Effector memory CD4-positive, alpha-beta T cell (primary cell): Measurements from ENCODE around the gene ID3.

Source experiments
- DNase-seq, 3 donors: peaks; one replicate each; pipeline ENCODE4 v3.0.0-alpha.2; 2020
- H3K27ac ChIP-seq: 2 replicates; pipeline ENCODE4 v1.7.0; 2013; ENCODE audit warnings: mild to moderate bottlenecking, low read length, moderate library complexity; ENCODE audit not compliant: insufficient read depth, poor library complexity, severe bottlenecking
- H3K27me3 ChIP-seq: replicated peaks from 2 replicates; pipeline ENCODE4 v1.7.0; 2013; ENCODE audit warnings: mild to moderate bottlenecking, low read length; ENCODE audit not compliant: insufficient read depth, control insufficient read depth, poor library complexity, severe bottlenecking
- H3K36me3 ChIP-seq: 2 replicates; pipeline ENCODE4 v1.7.0; 2013; ENCODE audit warnings: mild to moderate bottlenecking, low read length, moderate library complexity; ENCODE audit not compliant: control insufficient read depth, insufficient read depth
- H3K4me1 ChIP-seq: 2 replicates; pipeline ENCODE4 v1.7.0; 2013; ENCODE audit warnings: low read length, mild to moderate bottlenecking; ENCODE audit not compliant: control insufficient read depth, insufficient read depth, poor library complexity, severe bottlenecking
- H3K4me3 ChIP-seq: 2 replicates; pipeline ENCODE4 v1.7.0; 2013; ENCODE audit warnings: low read length, low read depth, mild to moderate bottlenecking; ENCODE audit not compliant: insufficient read depth, poor library complexity, severe bottlenecking
- H3K9me3 ChIP-seq: 2 replicates; pipeline ENCODE4 v1.7.0; 2013; ENCODE audit warnings: mild to moderate bottlenecking, low read length, moderate library complexity; ENCODE audit not compliant: control insufficient read depth

The ID3 gene

GRCh38 chr1:23596382-23597358, 37.4 kb upstream of the ID3 start:
- H3K27ac ChIP-seq = no peak overlapping the region
- H3K36me3 ChIP-seq = no peaks in the 10 kb centered on the region
- H3K4me1 ChIP-seq = peaks cover 81% of the 10 kb centered on the region

DNA sequence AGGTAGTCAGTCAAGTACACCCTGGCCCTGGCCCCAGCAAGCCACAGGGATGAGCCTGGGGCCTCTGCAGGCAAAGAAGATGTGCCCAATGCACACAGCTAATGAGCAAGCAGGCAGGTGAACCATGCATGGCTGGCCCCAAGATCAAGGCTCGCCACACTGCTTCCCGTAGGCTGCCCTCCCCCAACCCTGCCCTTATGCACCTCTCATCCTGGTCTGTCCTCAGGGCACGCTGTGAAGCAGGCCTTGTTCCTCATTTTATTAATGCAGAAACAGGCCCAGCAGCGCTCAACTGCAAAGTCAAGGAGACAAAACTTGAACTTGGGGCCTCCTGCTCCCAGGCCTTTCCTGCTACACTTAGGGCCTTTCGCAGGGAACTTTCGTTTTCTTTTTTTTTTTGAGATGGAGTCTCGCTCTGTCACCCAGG, 35.6 kb upstream of the ID3 start:
- H3K9me3 ChIP-seq = no peaks in the 10 kb centered on the region
- H3K4me3 ChIP-seq = no peak overlapping the region
- H3K4me1 ChIP-seq = peaks cover 69% of the 10 kb centered on the region
- DNase-seq = no peak
- no peaks in the 10 kb centered on the region for H3K36me3 ChIP-seq
- H3K27ac ChIP-seq = no peak overlapping the region
- H3K27me3 ChIP-seq = no peaks in the 10 kb centered on the region

More at GRCh38 chr1:23596382-23597358, 37.4 kb upstream of the ID3 start:
- no peak for DNase-seq
- Histone ChIP-seq H3K9me3 (no peaks in the 10 kb centered on the region), H3K27me3 (no peaks in the 10 kb centered on the region), H3K4me3 (no peak overlapping the region)

- no peaks in the 10 kb centered on the region for H3K27me3 ChIP-seq
- H3K4me3 ChIP-seq = no peak overlapping the region
- no peak overlapping the region for H3K27ac ChIP-seq
- H3K9me3 ChIP-seq = no peaks in the 10 kb centered on the region
- H3K4me1 ChIP-seq = peaks cover 67% of the 10 kb centered on the region
- DNase-seq = no peak
- no peaks in the 10 kb centered on the region for H3K36me3 ChIP-seq
These were observed 35.0 kb upstream of the ID3 start for GRCh38 chr1:23594149-23594907.

- DNase-seq = no peak
- Histone ChIP-seq H3K27ac (no peak overlapping the region), H3K9me3 (no peaks in the 10 kb centered on the region), H3K4me1 (peaks cover 60% of the 10 kb centered on the region), H3K4me3 (no peak overlapping the region), H3K36me3 (no peaks in the 10 kb centered on the region), H3K27me3 (no peaks in the 10 kb centered on the region)
These were observed 34.4 kb upstream of the ID3 start for GRCh38 chr1:23593556-23594148.

DNA sequence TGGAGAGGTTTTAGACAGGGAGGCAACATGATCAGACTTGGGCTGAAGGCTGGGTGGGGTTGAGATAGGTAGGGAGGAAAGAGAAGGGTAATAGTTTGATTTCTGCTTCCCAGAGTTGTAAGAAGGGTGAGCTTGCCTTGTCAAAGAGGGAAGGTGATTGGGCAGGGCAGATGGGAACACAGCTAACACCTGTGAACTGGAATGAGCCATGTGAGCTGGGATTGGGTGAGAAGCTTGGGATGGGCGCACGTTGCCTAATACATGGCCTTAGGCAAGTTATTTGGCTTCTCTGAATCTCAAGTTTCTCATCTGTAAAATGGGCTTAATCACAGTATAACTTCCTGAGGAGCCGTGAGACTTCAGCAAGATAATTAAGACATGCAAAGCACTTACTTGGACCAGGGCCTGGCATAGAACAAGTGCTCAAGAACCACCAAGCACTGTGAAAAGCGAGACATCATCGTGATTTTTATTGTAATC, 33.8 kb upstream of the ID3 start:
- H3K4me1 ChIP-seq = peaks cover 54% of the 10 kb centered on the region
- H3K4me3 ChIP-seq = no peak overlapping the region
- no peak overlapping the region for H3K27ac ChIP-seq
- no peak for DNase-seq
- no peaks in the 10 kb centered on the region for H3K36me3 ChIP-seq
- no peaks in the 10 kb centered on the region for H3K9me3 ChIP-seq
- H3K27me3 ChIP-seq = no peaks in the 10 kb centered on the region

GRCh38 chr1:23592209-23592892, 33.0 kb upstream of the ID3 start:
- H3K36me3 ChIP-seq = no peaks in the 10 kb centered on the region
- peaks cover 47% of the 10 kb centered on the region for H3K4me1 ChIP-seq
- H3K9me3 ChIP-seq = no peaks in the 10 kb centered on the region
- H3K4me3 ChIP-seq = no peak overlapping the region
- no peaks in the 10 kb centered on the region for H3K27me3 ChIP-seq
- no peak for DNase-seq
- H3K27ac ChIP-seq = peak overlapping the region; percentile 11

- peaks cover 45% of the 10 kb centered on the region for H3K4me1 ChIP-seq
- H3K9me3 ChIP-seq = no peaks in the 10 kb centered on the region
- peak overlapping the region; percentile 11 for H3K27ac ChIP-seq
- DNase-seq = no peak
- H3K36me3 ChIP-seq = no peaks in the 10 kb centered on the region
- H3K27me3 ChIP-seq = no peaks in the 10 kb centered on the region
- H3K4me3 ChIP-seq = no peak overlapping the region
These were observed 32.3 kb upstream of the ID3 start for GRCh38 chr1:23591460-23592208.

DNA sequence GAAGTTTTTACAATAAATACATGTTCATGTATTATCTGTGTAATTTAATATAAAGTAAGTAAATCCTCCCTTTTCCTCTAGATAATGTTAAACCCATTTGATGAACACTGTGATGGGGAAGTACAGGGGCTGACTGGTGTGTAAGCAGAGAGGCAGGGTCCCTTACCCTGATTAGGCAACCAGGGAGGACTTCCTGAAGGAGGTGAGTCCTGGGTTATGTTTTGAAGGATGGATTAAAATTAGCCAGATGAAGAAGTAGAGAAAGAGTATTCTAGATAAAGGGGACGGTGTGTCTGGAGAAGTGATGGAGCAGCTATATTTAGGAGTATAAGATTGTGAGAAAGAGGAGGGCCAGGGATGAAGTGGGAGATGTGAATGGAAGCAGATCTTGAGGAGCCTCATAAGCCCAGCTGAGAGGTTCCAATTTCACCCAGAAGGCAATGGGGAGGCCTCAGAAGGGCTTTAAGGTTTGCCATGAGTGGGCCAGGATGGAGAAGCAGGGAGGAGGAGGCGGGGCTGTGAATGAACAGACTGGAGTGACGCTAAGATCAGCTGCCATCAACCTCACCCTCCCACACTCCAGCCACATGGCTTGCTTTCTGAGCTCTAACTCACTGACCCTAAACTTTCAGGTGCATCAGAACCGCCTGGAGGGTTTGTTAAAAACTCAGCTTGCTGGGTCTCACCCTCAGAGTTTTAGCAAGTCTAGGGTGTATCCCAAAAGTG, 30.9 kb upstream of the ID3 start:
- H3K9me3 ChIP-seq = no peaks in the 10 kb centered on the region
- H3K27me3 ChIP-seq = no peaks in the 10 kb centered on the region
- H3K4me1 ChIP-seq = peaks cover 40% of the 10 kb centered on the region
- H3K4me3 ChIP-seq = no peak overlapping the region
- no peak overlapping the region for H3K27ac ChIP-seq
- no peaks in the 10 kb centered on the region for H3K36me3 ChIP-seq
- DNase-seq = no peak
